HG03521 (cell line): ENCODE results near the gene SPATA3.
"Not testable (repeated sequence)": the region's sequence is repeated elsewhere in the genome, so short reads cannot be mapped to it uniquely, and the experiment has no call there.

Experiments used
- ATAC-seq: cut with Tn5 transposase; IDR thresholded peaks from one replicate; pipeline ENCODE4 v1.9.1; 2021; ENCODE audit warnings: mild to moderate bottlenecking, moderate library complexity; ENCODE audit not compliant: unreplicated experiment

Gene SPATA3

DNA sequence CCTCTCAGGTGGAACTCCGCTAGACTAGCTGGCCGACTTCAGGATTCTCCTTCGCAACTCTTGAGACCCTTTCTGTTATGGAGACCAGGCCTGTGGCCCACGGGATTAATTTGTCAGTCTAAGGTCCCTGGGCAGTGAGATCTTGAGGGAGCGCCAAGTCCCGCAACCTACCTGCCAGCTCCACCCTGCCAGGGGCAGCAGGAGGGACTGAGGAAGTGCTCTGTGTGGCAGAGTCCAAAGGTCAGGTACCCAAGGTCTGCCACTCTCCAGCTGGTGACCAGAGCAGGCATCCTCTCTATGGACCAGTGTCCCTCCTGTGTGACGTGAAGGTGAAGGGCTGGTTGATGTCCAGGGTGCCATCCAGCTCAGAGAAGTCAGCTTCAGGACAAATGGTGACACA lies 4.3 kb upstream of the SPATA3 start:
- no peak for ATAC-seq

DNA sequence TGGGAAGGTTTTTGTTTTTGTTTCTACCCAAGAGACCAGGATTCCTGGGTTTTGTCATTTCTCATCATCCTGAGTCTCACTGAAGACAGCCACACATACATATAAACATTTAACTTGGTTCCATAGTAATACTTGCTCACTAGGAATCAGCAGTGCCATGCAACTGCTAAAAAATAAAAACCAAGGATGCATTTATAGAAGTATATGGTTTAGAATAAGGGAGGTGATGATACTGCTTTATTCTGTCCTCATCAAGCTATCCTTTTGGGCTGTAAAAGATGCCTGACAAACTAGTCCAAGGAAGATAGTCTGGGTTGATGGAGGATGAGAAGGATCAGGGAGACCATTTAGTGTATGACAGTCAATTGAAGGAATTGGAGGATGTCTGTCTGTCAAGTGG lies 740 bp downstream of the SPATA3 start:
- no peak for ATAC-seq

DNA sequence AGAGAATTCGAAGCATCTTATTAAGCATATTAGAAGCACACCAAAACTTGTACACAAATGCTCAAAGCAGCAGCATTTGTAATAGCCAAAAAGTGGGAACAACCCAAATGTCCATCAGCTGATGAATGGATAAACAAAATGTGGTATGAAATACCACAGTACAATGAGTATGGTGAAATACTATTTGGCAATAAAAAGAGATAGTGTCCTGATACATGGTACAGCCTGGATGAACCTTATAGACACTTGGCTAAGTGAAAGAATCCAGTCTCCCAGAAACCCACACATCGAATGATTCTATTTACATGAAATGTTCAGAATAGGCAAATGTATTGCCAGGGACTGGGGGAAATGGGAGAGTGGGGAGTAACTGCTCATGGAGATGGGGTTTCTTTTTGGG lies 3.0 kb downstream of the SPATA3 start:
- ATAC-seq, result no peak

DNA sequence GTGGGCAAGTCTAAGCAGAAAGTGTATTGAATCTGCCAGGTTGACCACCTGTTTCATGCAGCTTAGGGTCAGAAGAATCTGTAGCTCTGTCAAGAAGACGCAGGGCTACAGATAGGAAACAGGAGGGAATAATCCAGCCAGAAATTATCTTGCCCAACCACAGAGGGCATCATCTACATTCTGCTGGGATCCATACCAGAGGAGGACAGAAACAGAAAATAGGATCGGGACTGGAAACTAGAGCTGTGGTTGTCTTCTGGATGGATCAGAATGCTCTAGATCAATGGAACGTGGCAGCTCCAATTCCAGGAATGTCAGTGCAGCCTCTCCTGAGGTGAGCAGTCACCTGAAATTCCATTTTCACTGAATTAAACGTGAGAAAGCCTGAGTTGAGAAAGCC lies 3.6 kb downstream of the SPATA3 start:
- no peak for ATAC-seq

DNA sequence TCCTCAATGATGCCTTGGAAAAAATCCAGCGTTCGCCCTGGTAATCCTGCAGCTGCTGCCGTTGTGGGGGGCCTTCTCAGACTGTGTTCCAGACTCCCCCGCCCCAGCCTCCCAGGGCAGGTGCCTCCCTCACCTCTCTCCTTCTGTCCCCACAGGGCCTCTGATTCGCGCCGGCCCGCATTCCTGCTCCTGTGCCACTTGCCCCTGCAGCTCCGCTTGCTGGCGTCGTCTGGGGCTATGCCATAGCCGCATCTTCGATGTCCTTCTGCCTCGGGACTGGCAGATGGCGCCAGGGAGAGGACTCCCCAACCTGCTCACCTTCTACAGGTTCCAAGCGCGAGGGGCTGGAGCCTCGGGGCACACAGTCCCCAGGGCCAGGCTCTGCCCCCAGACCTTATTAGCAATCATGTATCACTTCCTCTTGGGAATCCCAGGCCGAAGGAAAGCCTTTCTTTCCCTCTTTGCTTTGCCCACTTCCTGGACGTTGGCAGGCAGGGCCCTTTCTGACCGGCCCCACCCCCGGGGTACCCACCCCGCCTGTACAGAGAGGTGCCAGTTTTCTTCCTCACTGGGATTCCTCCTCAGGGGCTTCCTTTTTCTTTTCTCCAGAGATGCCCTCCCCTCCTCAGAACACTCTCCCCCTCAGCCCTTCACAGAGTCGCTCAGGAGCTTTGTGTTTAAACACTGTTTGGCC lies 4.4 kb downstream of the SPATA3 start:
- ATAC-seq, result no peak

DNA sequence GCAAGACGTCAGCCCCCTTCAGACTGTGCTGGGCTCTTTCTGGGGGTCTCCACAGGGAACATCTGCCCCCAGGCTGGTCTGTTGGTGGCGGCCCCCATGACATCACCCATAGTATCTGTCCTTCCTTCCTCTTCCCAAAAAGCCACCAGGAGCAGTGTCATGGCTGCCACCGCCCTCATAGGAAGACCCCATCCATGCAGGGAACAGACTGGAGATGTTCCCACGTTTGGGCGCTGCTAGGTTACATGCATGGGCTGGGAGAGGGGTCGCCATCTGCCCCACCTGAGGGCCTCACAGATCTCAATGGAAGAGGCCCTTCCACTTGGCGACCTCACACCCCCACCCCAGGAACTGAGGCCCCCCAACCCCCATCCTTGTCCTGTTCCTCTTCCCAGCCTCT lies 5.1 kb downstream of the SPATA3 start:
- no peak for ATAC-seq

DNA sequence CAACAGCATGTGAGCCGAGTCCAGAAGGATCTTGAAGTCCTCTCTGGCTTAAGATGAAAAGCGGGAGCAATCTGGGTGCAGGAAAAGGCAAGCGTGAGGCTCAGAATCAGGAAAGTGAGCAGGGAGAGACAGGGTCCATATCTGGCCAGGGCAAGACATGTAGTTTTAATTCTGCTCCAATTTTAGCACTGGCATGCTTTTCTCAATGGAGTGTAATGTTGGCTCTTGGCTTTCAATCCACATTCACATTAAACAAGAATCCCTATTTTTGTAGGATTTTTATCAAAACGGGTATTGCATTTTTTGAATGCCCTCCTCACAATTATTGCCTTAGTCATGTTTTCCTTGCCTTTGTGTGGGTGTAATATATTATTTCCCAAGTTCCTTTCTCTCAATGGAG lies 6.0 kb downstream of the SPATA3 start:
- no peak for ATAC-seq

DNA sequence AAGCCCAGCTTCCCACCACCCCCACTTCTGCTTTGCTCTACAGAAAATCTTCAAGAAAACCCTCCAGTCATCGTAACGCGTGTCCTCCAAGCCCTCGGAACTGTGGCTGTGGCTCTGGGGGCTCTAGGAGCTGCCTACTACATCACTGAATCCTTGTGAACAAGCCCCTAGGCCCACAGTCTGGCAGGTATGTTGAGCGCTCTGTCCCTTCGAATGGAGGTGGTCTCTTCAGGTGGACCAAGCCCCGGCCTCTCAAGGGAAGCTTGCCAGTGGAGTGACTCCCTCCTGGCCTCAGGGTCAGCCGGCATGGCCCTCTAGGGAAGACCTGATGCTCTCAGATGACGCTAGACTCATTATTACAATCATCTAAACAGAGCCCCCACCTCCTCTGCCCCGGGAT lies 6.7 kb downstream of the SPATA3 start:
- ATAC-seq, result no peak

DNA sequence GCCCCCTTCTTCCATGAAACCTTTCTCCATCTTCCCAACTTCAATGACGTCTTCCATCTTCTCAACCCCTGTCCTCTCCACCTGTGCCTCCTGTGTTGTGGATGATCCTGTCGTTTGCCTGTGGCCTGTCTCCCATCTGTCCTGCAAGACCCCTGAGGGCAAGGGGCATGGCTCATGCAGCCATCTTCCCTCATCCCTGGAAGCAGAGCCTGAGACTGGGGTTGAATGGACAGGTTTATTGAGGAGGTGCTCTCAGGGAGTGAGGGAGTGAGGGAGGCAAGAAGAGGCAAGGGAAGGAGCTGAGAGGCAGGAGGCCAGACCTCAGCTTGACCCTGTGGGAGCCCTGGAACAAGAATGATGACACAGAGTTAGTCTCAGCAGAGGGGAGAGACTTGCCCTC lies 7.3 kb downstream of the SPATA3 start:
- no peak for ATAC-seq

DNA sequence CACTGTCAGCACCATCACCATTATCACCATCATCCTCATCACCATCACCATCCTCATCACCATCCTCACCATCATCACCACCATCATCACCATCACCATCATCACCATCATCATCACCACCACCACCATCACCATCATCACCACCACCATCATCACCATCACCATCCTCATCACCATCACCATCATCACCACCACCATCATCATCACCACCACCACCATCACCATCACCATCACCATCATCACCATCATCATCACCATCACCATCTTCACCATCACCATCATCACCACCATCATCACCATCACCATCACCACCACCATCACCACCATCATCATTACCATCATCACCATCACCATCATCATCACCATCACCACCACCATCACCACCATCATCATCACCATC lies 9.0 kb downstream of the SPATA3 start:
- not testable (repeated sequence) for ATAC-seq

DNA sequence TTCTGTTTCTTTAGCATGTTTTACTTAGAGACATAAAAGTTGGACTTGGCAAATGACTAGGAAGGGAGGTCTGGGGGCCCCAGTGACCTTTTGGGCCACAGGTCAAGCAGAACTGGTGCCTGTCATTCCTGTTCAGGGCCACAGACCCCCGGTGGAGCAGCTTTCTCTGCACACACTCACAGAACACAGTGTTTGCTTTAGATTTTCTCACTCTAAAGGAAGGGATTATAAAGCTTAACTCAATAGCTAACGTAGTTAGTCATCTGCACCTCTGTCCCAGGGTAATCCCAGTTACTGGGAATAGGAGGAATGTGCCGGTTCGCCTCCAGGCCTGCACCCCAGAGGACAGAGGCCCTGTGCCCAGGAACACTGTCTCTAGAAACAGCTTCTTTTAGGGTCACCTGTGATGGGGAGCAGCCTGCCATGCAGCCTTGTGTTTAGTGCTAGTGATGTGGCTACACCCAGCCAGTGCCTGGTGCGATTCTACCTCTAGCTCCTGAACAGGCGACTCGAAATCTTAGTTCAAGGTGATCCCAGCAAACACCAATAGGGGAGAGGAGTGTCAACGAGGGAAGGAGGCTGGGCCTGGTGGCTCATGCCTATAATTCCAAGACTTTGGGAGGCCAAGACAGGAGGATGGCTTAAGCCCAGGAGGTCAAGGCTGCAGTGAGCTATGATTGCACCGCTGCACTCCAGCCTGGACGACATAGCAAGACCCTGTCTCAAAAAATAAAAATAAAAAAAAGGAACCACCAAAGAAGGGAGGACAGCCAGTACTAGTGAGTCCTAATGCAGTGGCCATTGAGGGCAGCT lies 11.6 kb downstream of the SPATA3 start:
- ATAC-seq, result no peak

DNA sequence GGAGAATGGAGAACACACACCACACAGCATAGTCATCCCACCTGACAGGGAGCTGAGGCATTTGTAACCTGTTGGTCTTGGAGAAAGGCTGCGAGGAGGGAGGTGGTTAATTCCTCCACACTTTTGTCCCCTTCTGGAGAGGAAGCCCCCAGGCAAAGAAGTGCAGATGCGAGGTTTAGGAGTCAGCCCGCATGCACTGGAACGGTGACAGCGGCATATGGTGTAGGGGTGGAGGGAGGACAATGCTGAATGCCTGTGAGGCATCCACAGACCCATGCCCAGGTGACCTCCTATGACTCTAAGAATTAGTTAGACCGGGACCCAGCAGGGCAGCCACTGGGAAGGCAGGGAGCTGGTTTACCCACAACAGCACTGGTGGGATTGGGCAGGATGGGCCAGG lies 12.2 kb downstream of the SPATA3 start:
- ATAC-seq, result no peak

DNA sequence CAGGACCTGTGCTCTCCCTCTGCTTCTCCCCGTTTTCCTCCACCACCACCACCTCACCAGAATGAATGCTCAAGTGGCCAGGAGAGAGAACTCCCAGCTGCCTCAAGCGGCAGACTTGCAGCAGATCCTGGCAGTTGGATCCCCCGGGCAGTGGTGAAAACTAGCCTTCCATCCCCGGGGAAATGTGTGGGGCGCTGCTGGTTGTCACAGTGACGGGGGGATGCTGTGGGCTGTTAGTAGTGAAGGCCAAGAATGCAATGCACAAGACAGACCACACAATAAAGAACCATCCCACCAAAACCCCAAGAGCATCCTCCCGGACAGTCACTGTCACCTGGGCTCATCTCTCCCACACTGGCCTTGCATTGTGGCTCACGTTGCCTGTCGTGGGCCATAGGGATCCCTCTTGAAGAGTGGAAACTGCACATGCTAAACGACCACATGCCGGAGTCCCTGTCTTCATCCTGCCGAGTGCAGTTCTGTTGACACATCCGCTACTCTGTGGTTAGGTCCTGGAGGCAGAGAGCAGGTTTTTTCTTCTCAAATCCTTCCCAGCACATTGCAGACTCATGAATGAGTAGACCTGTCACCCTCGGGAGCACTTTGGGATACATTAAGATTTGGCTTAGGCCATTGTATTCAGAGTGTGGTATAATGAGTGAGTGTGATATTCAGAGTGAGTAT lies 13.5 kb downstream of the SPATA3 start:
- no peak for ATAC-seq

DNA sequence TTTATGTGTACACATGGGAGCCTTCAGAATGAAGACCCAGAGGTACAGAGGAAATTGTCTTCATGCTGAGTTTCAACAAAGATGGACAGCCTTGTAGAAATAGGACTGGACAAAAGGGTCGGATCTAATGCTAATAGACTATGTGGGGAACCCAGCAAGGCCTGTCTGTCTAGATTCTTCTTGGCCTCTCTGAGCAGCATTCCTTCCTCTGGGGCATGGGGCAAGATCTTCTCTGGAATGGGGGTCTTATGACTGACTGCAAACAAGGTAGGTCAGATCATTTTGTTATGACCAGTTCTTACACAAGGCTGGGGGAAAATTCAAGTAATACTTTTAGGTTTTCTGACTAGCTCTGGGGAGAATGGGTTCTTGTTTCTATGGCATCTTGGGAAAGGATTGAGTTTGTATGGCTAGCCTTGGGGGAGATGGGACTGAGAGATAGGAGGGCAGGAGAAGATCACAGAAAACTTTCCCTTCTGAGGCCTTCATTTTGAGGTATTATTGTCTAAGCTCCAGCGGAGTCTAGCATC lies 14.3 kb downstream of the SPATA3 start:
- ATAC-seq, result no peak

DNA sequence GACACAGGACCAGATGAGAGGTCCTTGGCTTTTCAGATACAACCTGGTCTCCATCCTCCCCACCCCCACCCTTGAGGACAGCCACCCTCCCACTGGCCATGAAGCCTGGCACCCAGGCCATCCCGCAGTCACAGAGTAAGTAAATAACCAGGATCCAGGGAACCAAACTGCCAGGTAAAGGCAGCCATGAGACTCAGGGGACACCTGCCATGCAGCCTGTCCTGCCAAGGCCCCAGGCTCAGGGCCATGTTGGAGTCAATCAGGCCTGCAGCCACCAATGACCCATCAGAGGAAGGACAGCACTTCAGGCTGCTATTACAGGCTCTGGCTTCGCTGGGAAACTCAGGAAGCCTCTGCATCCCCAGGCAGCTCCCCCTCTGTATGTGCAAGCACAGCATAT lies 15.6 kb downstream of the SPATA3 start:
- ATAC-seq, result no peak

DNA sequence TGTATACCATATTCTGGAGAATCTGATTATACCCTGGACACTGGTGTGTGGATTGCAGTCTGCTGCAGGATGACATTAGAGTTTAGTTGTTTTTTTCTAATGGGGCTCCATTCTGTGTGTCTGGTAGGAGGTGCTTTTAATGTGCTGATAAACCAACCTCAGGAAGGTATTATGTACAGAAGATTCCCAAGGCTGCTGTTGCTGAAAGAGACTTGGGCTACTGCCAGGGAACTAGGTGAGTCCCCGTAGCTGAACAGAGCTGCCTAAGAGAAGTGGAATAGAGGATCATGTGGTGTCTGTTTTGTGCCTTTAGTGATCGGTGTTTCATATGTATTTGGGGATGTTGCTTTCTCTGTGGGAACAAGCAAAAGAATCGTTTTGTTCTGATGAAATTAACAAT lies 16.5 kb downstream of the SPATA3 start:
- ATAC-seq, result no peak

DNA sequence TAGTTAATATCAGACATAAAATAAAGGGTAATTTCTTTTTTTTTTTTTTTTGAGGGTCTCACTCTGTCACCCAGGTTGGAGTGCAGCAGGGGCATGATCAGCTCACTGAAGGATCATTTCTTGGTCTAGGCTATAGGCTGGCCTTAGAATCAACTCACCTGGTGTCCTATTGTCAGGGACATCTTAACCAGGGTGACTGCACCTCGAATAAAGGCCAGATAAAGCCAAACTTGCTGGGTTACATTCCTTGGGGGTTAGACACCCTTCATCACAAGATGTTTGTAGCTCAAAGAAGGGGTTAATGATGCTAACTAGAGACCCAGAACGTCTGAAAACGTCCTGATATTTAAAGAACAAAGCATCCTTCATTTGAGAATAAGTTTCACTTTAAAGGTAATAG lies 17.9 kb downstream of the SPATA3 start:
- no peak for ATAC-seq

DNA sequence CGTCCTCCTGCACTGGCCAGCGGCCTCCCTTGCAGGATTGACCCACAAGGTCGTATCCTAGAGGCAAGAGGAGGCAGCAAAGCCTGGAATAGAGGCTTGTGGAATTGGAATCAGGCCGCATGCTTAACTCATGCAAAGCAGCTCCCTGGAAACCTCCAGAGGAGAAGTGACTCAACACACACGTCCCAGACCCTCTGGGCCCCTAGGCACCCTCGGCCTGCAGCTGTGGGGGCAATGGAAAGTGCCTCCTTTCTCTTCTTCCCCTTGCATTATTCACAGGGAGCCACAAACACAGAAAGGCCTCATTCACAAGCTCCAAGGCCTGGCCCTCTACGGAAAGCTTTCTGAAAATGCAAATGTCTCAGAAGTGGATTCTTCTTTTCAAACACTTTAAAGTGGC lies 19.6 kb downstream of the SPATA3 start:
- no peak for ATAC-seq

DNA sequence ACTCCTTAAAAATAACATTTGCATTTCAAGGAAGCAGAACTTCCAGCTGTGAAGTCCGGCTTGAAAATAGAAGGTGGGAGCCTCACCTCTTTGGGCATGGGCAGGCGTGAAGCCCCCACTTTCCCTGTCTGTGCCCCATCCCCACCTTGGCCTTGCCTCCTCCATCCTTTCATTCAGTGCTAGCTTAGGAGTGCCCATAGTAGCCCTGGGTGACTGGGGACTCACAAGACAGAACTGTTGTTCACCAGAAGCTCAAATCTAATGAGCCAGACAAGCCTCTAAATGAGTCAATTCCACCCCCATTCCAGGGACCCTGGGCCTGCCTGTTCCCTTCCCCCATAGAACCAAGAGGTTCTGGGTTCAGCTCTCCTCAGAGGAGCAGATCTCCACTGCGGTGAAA lies 20.0 kb downstream of the SPATA3 start:
- ATAC-seq, result no peak

DNA sequence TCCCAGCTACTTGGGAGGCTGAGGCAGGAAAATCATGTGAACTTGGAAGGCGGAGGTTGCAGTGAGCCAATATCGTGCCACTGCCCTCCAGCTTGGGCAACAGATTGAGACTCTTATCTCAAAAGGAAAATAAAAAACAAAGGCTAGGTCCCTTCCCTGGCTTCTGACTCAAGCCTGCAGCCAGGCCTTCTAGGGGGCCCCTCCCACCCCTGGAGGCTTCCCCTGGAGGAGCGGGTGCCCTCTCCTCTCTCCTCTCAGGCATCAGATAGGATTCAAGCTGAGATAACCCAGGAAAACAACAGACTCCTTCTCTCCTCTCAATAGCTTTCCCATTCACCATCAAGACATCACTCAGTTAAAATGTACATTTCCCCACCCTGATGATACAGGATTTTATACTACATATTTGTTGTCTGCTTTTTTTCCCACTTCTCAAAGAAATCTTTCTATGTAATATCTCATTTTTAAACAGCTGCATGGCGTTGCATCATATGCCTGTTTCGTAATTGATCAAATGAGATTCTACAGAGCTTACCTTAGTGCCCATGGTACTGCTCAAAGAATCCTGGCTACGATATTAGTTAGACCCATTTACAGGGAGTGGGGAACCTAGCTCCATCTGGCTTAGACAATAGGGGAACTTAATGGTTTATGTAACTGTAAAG lies 20.8 kb downstream of the SPATA3 start:
- ATAC-seq, result no peak

DNA sequence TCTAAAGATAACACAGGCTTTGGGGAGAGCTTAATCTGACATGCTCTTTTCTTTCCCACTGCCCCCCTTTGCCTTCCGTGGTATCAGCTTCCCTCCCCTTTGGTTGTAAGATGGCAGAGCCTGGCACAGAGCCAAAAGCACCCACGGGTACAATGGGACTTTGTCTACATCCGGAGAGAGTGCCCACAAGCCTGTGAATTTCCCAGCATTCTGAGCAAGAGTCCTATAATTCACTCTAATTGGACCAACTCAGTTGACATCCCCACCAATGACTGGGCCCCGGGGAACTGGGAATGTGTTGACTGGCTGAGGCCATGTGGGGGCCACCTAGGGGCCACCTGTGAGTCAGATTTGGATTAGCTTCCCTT lies 21.3 kb downstream of the SPATA3 start:
- ATAC-seq, result no peak
